ENCODE data around the gene ARFGAP1.

Gene ARFGAP1

GRCh38 chr20:63336232-63336752 lies 63.7 kb downstream of the ARFGAP1 start:
- no peak for DNase-seq

- DNase-seq: no peak
Observed at GRCh38 chr20:63337786-63338420, 65.3 kb downstream of the ARFGAP1 start.

Measured in activated CD8-positive, alpha-beta memory T cell treated with anti-CD3 and anti-CD28 coated beads, Interleukin-2, amount 50 U/mL, for 48 hours (primary cell).